ENCODE results near the gene GALNT11.
"Not testable (repeated sequence)": the region's sequence is repeated elsewhere in the genome, so short reads cannot be mapped to it uniquely, and the experiment has no call there.

GALNT11 gene

GRCh38 chr7:152078025-152078424, 52.6 kb downstream of the GALNT11 start:
- TF ChIP-seq, protein P1, sequence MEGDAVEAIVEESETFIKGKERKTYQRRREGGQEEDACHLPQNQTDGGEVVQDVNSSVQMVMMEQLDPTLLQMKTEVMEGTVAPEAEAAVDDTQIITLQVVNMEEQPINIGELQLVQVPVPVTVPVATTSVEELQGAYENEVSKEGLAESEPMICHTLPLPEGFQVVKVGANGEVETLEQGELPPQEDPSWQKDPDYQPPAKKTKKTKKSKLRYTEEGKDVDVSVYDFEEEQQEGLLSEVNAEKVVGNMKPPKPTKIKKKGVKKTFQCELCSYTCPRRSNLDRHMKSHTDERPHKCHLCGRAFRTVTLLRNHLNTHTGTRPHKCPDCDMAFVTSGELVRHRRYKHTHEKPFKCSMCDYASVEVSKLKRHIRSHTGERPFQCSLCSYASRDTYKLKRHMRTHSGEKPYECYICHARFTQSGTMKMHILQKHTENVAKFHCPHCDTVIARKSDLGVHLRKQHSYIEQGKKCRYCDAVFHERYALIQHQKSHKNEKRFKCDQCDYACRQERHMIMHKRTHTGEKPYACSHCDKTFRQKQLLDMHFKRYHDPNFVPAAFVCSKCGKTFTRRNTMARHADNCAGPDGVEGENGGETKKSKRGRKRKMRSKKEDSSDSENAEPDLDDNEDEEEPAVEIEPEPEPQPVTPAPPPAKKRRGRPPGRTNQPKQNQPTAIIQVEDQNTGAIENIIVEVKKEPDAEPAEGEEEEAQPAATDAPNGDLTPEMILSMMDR (IDR thresholded peaks at IDR 0.05; ENCODE audit: low read depth, low read length, missing control alignments), result no peak
- no peak overlapping the region for H3K27ac ChIP-seq
- H3K36me3 ChIP-seq (replicated peaks), result no peaks in the 10 kb centered on the region
- in situ Hi-C loops (cut with HindIII; ENCODE audit: low pct_ligation_motif_present, low sequenced_read_pairs), result no loop called here
- DNase-seq, result no peak
- no peaks in the 10 kb centered on the region for H3K27me3 ChIP-seq (replicated peaks)
- H3K4me3 ChIP-seq (ENCODE audit: low read depth, low read length), result no peak overlapping the region

GRCh38 chr7:152078786-152079185, 53.3 kb downstream of the GALNT11 start:
- DNase-seq, result no peak
- no peak overlapping the region for H3K27ac ChIP-seq
- no peaks in the 10 kb centered on the region for H3K36me3 ChIP-seq (replicated peaks)
- no peaks in the 10 kb centered on the region for H3K27me3 ChIP-seq (replicated peaks)
- in situ Hi-C loops (cut with HindIII; ENCODE audit: low pct_ligation_motif_present, low sequenced_read_pairs), result no loop called here
- TF ChIP-seq, protein P1 (IDR thresholded peaks at IDR 0.05; ENCODE audit: low read depth, low read length, missing control alignments), result no peak
- no peak overlapping the region for H3K4me3 ChIP-seq (ENCODE audit: low read depth, low read length)

- TF ChIP-seq, protein P1 (IDR thresholded peaks at IDR 0.05; ENCODE audit: low read depth, low read length, missing control alignments), result no peak
- H3K36me3 ChIP-seq (replicated peaks), result no peaks in the 10 kb centered on the region
- H3K27ac ChIP-seq, result no peak overlapping the region
- H3K4me3 ChIP-seq (ENCODE audit: low read depth, low read length), result no peak overlapping the region
- DNase-seq, result no peak
- in situ Hi-C loops (cut with HindIII; ENCODE audit: low pct_ligation_motif_present, low sequenced_read_pairs), result no loop called here
- H3K27me3 ChIP-seq (replicated peaks), result no peaks in the 10 kb centered on the region
Measured at GRCh38 chr7:152081088-152081487, 55.6 kb downstream of the GALNT11 start.

DNA sequence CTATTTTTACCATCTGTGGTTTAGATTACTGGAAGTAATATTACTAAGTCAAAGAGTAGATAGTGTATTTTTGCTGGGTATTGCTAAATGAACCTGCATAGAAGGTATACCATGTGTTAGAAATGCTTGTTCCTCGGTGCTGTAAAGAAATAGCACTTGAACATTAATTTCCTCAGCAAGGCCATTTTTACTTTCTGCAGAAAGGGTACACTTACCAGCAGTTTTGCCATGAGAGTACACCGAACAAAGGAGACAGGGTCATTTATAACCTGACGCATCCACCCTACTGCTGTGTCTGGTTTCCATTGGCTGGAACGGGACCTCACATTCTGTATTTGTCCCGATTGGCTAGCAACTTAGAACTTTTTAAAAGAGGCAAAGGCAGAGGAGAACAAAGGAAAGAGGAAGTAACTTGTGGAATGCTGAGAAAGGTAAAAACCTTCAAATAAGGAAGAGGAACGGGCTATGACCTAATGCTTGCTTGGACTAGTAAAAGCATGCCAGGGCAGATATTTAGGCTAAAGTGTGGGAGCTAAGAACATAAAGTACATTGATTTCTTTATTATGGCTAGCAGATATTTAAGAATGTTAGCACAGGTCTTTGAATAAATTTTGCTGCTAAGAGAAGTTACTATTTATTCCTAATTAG, 56.7 kb downstream of the GALNT11 start:
- H3K27me3 ChIP-seq (replicated peaks); in situ Hi-C loops (cut with HindIII; ENCODE audit: low pct_ligation_motif_present, low sequenced_read_pairs); H3K27ac ChIP-seq; H3K36me3 ChIP-seq (replicated peaks); DNase-seq; H3K4me3 ChIP-seq (ENCODE audit: low read depth, low read length): not testable (repeated sequence)

DNA sequence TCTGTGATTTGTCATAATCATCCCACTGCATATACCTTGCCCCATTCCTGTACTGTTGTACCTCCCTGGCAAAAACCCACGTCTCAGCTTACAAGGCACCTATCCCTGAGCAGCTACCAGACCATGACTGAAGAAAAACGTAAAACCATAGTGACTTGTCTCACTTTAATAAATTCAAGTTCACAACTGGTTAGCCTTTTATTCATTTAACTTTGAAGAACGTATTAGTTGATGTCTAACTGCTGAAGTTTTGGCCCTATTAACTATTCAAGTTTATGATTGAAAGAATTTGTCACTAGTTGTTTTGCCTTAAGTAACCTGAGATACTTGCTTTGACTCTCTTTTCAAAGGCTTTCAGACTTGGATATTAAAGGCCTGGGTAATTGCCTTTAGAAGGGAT, 59.7 kb downstream of the GALNT11 start:
- TF ChIP-seq, protein P1 (IDR thresholded peaks at IDR 0.05; ENCODE audit: low read depth, low read length, missing control alignments), result no peak
- Histone ChIP-seq H3K4me3 (ENCODE audit: low read depth, low read length) (no peak overlapping the region), H3K27me3 (replicated peaks) (no peaks in the 10 kb centered on the region), H3K27ac (no peak overlapping the region), H3K36me3 (replicated peaks) (no peaks in the 10 kb centered on the region)
- in situ Hi-C loops (cut with HindIII; ENCODE audit: low pct_ligation_motif_present, low sequenced_read_pairs), result no loop called here
- no peak for DNase-seq

DNA sequence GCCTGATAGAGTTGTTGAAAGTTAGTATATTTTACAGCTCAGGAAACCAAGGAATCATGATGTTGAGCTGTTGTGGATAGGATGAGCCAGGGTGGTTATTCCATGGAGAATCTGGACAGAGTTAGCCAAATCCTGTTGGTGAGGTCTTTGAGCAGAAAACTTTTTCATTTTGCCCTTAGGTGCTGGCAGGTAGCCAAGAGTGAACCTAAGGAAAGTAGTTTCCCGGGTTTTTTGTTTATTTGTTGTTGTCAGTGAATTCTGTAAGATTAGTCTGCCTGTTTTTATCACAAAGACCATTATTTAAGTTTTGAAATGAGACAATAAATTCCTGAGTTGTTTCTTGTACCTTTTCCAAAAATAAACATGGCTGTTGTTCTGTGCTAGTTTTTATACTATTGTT, 61.0 kb downstream of the GALNT11 start:
- DNase-seq, result no peak
- in situ Hi-C loops (cut with HindIII; ENCODE audit: low pct_ligation_motif_present, low sequenced_read_pairs), result no loop called here
- Histone ChIP-seq H3K27ac (no peak overlapping the region), H3K4me3 (ENCODE audit: low read depth, low read length) (no peak overlapping the region), H3K36me3 (replicated peaks) (no peaks in the 10 kb centered on the region), H3K27me3 (replicated peaks) (no peaks in the 10 kb centered on the region)
- TF ChIP-seq, protein P1 (IDR thresholded peaks at IDR 0.05; ENCODE audit: low read depth, low read length, missing control alignments), result no peak
